NCI-H1417 (cell line): ENCODE measurements around the gene MARF1.
"Not testable (repeated sequence)": the region's sequence is repeated elsewhere in the genome, so short reads cannot be mapped to it uniquely, and the experiment has no call there.

Experiments
- DNase-seq, 3 experiments: peaks; one replicate each; lab custom pipeline; 2025; lab: John Stamatoyannopoulos, UW

MARF1 gene

GRCh38 chr16:15601212-15601879, 41.6 kb downstream of the MARF1 start:
- peak in 1 of 3 experiments; percentile 49 for DNase-seq

- no peak for DNase-seq
Observed at GRCh38 chr16:15599303-15600070, 43.5 kb downstream of the MARF1 start.

- no peak for DNase-seq
Observed at GRCh38 chr16:15598648-15599190, 44.2 kb downstream of the MARF1 start.

- DNase-seq, result no peak
Observed at GRCh38 chr16:15597822-15598647, 44.9 kb downstream of the MARF1 start.

- DNase-seq, result no peak
Observed at GRCh38 chr16:15597135-15597534, 45.8 kb downstream of the MARF1 start.

GRCh38 chr16:15594711-15595320, 48.1 kb downstream of the MARF1 start:
- DNase-seq, result no peak

GRCh38 chr16:15593235-15593634, 49.7 kb downstream of the MARF1 start:
- DNase-seq, result no peak

- DNase-seq, result no peak
Observed at GRCh38 chr16:15592324-15592723, 50.6 kb downstream of the MARF1 start.

GRCh38 chr16:15587152-15587825, 55.7 kb downstream of the MARF1 start:
- no peak for DNase-seq

- no peak for DNase-seq
Observed at GRCh38 chr16:15586716-15587115, 56.2 kb downstream of the MARF1 start.

- no peak for DNase-seq
Observed at GRCh38 chr16:15585956-15586355, 57.0 kb downstream of the MARF1 start.

- DNase-seq, result no peak
Observed at GRCh38 chr16:15583526-15583925, 59.4 kb downstream of the MARF1 start.

GRCh38 chr16:15581127-15581815, 61.7 kb downstream of the MARF1 start:
- no peak for DNase-seq

GRCh38 chr16:15578824-15579223, 64.1 kb downstream of the MARF1 start:
- no peak for DNase-seq

- no peak for DNase-seq
Observed at GRCh38 chr16:15576960-15577958, 65.7 kb downstream of the MARF1 start.

GRCh38 chr16:15575293-15576049, 67.5 kb downstream of the MARF1 start:
- no peak for DNase-seq

- DNase-seq, result no peak
Observed at GRCh38 chr16:15574614-15574948, 68.4 kb downstream of the MARF1 start.

- not testable (repeated sequence) for DNase-seq
Observed at GRCh38 chr16:15573896-15574613, 68.9 kb downstream of the MARF1 start.
